NCI-H2107 treated with DMSO at 0.1 percent for 48 hours (cell line): ENCODE data around the gene CDC26.
"Not testable (repeated sequence)": the region's sequence is repeated elsewhere in the genome, so short reads cannot be mapped to it uniquely, and the experiment has no call there.

Experiments used
- DNase-seq: peaks from one replicate; lab custom pipeline; 2025; ENCODE audit not compliant: unreplicated experiment; lab: John Stamatoyannopoulos, UW

CDC26 gene

GRCh38 chr9:113244556-113244955 lies 30.8 kb downstream of the CDC26 start:
- DNase-seq, result no peak

DNA sequence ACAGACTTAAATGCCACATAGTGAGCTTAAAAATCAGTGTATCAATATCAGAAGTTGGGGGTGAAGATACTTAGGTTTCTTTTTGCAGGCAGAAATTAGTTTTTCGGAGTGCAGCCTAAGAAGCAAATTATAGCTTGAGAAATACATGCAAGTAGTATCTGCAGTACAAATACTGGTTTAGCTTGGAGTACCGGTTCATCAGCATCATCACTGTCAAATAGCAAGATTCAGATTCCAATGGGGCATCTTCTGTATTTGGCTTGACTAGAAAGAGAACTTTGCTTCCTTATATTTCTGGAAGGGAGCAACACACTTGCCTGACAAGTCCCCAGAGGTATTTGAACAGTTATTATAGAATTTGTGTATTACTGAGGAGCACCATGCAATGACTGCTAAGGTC lies 34.2 kb downstream of the CDC26 start:
- no peak for DNase-seq

- DNase-seq, result no peak
Measured at GRCh38 chr9:113238859-113239232, 36.5 kb downstream of the CDC26 start.

DNA sequence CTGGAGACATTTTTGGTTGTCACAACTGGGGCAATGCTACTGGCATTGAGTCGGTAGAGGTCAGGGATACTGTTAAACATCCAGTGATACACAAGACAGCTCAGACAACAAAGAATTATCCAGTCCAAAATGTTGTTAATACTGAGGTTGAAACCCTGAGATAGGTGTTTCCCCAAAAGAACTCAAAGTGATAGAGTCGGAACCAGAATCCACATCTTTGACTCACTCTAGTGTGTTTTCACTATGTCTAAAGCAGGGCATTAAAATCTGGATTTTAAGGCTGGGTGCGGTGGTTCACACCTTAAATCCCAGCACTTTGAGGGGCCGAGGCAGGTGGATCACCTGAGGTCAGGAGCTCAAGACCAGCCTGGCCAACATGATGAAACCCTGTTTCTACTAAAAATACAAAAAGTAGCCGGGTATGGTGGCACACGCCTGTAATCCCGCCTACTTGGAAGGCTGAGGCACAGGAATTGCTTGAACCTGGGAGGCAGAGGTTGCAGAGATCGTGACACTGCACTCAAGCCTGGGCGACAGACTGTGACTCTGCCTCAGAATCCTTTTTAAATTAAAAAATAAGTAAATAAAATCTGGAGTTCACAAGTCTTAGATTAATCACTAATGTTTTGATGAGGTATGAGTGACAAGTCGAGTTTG lies 37.0 kb downstream of the CDC26 start:
- DNase-seq, result no peak

DNA sequence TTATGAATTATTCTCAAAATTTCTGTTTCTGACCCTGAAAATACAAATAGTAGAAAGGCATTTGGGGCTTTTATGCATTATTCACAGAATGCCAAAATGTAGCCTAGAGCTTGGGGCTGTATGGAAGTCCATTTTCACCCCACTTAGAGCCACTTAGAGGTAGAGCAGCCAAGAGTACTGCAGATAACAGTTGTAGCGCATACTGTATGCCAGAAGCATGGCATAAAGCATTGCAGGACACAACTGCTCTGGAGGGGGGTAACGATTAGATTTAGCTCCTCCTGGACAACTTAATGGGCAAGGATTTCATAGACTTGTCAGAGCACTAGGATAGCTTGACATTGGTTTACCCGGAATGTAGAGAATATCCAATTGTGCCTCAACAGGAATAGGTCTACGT lies 38.3 kb downstream of the CDC26 start:
- no peak for DNase-seq

GRCh38 chr9:113235701-113236255 lies 39.6 kb downstream of the CDC26 start:
- DNase-seq, result not testable (repeated sequence)

DNA sequence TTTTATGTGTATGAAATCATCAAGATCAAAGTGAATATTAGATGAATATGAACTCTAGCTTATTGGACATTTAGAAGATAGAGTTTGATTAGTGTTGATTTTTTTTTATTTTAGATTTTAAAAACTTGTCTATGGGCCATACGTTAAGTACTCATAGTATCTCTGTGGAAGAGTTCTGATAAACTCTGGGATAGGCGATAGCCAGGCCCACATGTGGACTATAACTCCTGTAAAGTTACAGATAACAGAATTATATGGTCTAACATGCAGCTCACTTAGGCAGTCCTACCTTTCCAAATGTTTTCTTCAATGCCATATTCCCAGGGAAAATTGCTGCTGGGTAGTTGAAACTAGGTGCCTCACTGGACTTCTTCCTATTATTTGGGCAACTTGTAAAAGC lies 43.7 kb downstream of the CDC26 start:
- no peak for DNase-seq

DNA sequence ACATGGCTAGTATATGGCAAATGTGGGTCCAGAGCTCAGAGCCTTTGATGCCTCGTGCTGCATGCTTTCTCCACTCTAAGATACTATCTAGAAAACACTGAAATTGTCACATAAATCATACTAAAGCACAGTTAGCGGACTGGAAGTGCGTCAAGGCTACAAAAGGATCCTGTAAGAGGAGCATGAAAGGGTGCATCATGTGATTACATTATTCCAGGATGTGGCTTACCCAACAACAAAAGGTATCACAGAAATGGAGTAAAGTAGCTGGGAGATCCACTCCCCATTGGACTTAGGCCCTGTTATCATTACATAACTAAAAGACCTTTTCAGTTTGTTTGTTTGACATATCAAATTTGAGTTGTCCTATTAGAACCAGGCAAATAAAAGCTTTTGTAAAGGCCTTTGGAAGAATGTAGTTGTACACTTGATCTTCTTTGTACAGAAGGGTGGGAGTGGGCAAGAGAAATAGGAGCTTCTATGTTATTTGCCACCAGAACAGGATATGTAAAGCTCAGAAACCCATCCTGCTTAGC lies 47.2 kb downstream of the CDC26 start:
- DNase-seq, result peak; percentile 25

DNA sequence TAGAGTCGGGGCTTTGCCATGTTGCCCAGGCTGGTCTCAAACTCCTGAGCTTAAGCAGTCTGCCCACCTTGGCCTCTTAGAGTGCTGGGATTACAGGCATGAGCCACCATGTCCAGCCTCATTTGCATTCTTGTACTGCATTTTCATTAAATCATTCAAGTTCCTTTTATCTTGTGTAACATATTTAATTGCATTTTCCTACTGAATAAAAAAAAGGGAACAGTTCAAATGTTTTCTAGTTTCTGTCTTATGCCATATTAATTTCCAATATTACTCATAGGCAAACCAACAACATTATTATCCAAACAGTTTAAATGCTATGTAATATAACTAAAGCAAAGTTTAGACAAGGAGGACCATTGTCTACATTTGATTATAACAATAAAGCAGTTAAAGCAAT lies 47.9 kb downstream of the CDC26 start:
- no peak for DNase-seq

- no peak for DNase-seq
Measured at GRCh38 chr9:113223963-113224362, 51.4 kb downstream of the CDC26 start.

DNA sequence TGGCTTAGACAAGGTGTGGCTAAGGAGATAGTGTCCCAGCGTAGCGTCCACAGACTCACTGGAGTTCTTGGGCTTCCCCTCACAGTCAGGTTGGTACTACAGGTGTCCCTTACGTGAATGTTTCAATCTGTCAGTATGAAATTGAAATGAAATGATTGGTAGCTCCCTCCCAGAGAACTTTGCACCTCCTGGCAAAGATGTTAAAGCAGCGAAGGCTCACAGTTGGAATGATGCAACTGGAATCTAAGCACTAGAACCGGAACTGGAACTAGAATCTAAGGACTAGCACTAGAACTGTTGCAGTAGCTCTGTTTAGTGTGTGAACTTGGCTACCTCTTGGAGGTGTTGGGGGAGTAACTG lies 52.9 kb downstream of the CDC26 start:
- DNase-seq, result no peak

DNA sequence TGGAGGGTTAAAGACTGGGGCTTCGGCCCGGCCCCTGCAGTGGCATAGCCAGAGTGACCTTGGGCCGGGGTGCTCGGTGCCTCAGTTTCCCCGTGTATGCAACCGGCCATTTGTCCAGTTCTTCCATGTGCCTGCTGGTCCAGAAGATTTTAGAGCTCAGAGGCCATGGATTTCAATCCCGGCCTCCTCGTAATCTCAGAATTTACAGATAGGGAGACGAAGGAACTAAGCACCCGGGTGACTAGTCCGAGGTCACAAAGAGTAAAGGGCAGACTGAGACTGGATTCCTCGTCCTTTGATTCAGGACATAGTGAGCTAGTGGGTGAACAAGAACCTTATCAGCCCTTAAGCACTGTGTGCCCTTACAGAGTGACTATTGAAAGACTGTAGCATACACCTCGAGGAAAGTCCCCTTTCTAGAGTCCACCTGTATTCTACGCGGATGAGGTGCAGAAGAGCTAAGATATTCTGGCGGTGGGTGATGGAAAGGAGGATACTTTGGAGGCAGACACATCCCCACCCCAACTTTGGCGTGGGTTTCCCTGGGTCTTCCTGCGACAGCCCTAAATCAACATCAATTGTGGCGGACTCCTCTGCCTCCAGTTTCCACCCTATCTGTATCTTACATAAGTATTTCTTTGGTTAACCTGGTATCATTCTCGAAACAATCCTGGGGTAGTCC lies 53.4 kb downstream of the CDC26 start:
- DNase-seq, result no peak

- DNase-seq, result peak; percentile 93
Measured at GRCh38 chr9:113221003-113221799, 54.2 kb downstream of the CDC26 start, which contains the start of the genes FKBP15 and SLC31A1. Gene FKBP15 (minus strand): TSS chr9:113221277. CDS start chr9:113221243, 34 bp downstream. Gene SLC31A1 (plus strand): TSS chr9:113221544. CDS start chr9:113256149, 34,605 bp downstream.

DNA sequence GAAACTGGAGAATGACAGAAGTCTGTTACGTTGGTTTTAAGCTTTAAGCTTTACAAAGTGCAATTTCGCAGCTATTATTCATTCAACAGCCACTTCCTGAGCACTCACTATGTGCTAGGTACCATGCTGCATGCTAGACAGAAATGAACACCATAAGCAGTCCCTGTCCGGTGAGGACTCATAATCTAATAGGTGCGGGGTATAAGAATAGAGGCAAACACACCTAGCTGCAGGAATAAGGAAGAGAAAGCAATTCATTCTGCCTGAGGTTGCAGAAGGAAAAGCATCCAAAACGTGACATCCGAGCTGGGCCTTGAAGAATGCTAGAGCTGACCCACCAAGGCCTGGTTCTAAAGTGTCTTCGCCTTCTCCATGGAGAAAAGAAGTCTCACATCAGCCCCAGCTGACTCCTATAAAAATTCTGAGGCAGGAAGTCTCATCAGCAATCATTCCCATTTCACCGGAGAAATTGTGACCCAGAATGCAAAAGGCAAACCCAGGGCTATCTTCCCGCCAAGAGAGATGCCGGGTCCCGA lies 54.8 kb downstream of the CDC26 start:
- DNase-seq, result no peak

DNA sequence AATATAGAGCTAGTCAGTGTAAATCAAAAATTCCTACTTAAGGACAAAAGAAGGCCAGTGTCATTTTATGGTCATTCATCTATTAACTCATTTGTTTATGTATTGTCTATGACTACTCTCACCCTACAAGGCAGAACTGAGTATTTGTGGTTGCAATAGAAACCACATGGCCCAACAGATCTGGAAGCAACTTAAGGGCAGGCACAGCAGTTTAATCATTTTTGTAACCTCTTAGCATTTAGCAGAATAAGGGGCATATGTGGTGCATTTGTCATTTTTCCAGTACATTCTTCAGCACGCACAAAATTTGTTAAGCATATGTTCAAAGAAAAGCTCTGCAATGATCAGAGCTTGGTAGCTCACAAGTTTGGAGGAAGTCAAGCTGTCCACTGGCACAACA lies 55.4 kb downstream of the CDC26 start:
- no peak for DNase-seq

DNA sequence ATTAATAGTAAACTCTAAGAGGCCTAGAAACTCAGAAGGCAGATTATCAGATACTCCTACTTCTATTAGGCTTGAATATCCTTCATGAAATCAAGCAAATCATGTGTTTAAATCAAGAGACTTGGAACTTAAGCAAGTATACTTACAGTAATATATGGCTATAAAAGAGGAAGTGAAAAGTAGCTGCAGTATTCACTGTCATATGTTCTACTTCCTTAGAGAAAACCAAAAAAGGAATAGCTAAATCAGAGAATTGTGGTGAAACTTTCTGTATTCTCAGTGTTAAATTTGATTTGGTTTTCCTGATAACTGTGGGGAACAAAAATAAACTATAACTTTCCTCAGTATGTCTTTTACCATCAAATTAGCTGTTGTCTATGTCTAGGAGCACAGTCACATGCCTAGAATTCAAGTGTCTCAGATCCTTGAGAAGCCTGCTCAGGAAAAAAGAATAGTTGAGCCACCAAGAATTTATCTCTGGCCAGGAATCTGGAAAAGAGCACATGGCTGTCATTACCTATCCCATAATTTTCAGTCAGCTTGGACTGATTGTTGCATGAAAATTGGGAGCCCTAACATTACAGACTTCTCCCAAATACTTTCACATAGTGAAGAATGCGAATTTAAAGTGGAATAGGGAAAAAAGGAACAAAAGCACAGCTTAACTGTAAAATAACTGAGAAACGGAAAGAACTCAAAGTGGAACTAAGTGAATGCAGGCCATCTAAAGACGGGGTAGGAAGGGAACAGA lies 56.0 kb downstream of the CDC26 start:
- no peak for DNase-seq
